Endothelial cell of umbilical vein (primary cell): ENCODE measurements around the gene IAPP.

ENCODE experiments used
- CTCF ChIP-seq, 2 donors: IDR thresholded peaks; 1 replicate in 1 of 2; 2 replicates in 1 of 2; pipeline ENCODE4 v1.5.1; 2011; ENCODE audit warnings: low read length in 2 of 2, mild to moderate bottlenecking in 2 of 2, moderate library complexity in 2 of 2, control low read depth in 1 of 2, inconsistent platforms in 1 of 2, low read depth in 1 of 2; ENCODE audit not compliant: insufficient read depth in 1 of 2; ENCODE audit errors: extremely low read depth in 1 of 2
- EZH2 ChIP-seq: IDR thresholded peaks from 2 replicates; pipeline ENCODE4 v1.6.1; 2012; ENCODE audit warnings: borderline replicate concordance, low read depth, mild to moderate bottlenecking, moderate library complexity, low read length, inconsistent platforms; ENCODE audit not compliant: severe bottlenecking
- JUN ChIP-seq: IDR thresholded peaks from 2 replicates; pipeline ENCODE4 v1.6.1; 2011; ENCODE audit warnings: borderline replicate concordance, low read depth; ENCODE audit not compliant: insufficient read length, insufficient read depth
- MAX ChIP-seq: IDR thresholded peaks from 2 replicates; pipeline ENCODE4 v1.6.1; 2011; ENCODE audit not compliant: insufficient read depth, insufficient read length
- MYC ChIP-seq: IDR thresholded peaks from one replicate; pipeline ENCODE4 v1.6.1; 2011; ENCODE audit warnings: mild to moderate bottlenecking, low read depth, low read length
- POLR2A ChIP-seq: IDR thresholded peaks from 2 replicates; pipeline ENCODE4 v1.6.1; 2012; ENCODE audit warnings: low read depth, mild to moderate bottlenecking, control low read depth, low read length
- POLR2AphosphoS5 ChIP-seq: IDR thresholded peaks from 2 replicates; pipeline ENCODE4 v1.6.1; 2012; ENCODE audit warnings: low read depth, mild to moderate bottlenecking, control low read depth, low read length, moderate library complexity; ENCODE audit not compliant: insufficient read depth

- TF ChIP-seq CTCF (IDR thresholded peaks at IDR 0.05; ENCODE audit: extremely low read depth in 1 of 2, insufficient read depth in 1 of 2, low read depth in 1 of 2, low read length in 2 of 2) (no peak), POLR2AphosphoS5 (no peak), POLR2A (no peak), JUN (no peak), EZH2 (no peak), MAX (no peak), MYC (no peak)
Measured at GRCh38 chr12:21341769-21342168, 30.9 kb upstream of the IAPP start.
